K562 (cell line): ENCODE measurements around the gene ABCC1. TPM values are rescaled to one million over a fixed set of nuclear protein-coding genes. Genes with fewer than 3 reads are reported as not detected.

Experiments
- ATAC-seq: fragments of 200-7000 bp; cut with Tn5 transposase; 3 replicates; pipeline ENCODE4 v1.9.1; 2020; ENCODE audit warnings: moderate library complexity
- BruUV-seq: library from RNA; stranded (reverse); fragments of 400-500 nt; replicated peaks from 2 replicates; lab custom pipeline; 2021; lab: Mats Ljungman, UMichigan
- CTCF ChIA-PET: fragments of 300-600 bp; formaldehyde crosslinking; extraction: SDS; loops from one replicate; lab custom pipeline; 2021; ENCODE audit warnings: low intra/inter-chr PET ratio; lab: Yijun Ruan, JAX
- POLR2A ChIA-PET: fragments of 300-600, 350-650 bp; sonication (Branson Sonifier 250); formaldehyde crosslinking; extraction: SDS; loops from one replicate; lab custom pipeline; 2021; ENCODE audit warnings: antibody characterized with exemption, inconsistent platforms; lab: Yijun Ruan, JAX
- DNase-seq, 4 experiments: peaks; one replicate each; pipeline versions ENCODE4 v3.0.0 to v3.0.0-alpha.2; 2011 to 2018; ENCODE audit warnings: low spot score in 3 of 4, mixed read lengths in 3 of 4; ENCODE audit errors: extremely low read depth in 1 of 4
- FAIRE-seq: peaks from 2 replicates; lab custom pipeline; 2011; peaks lifted over from hg19 to GRCh38; lab: Jason Lieb, UNC
- H2AFZ ChIP-seq: 2 replicates; pipeline ENCODE4 v1.6.0; 2011; ENCODE audit warnings: low read depth, low read length, control low read depth, inconsistent platforms
- H3K27ac ChIP-seq: fragments of 200-600 bp; 3 replicates; pipeline ENCODE4 v1.8.0; 2011; ENCODE audit warnings: low read depth, mild to moderate bottlenecking, control low read depth, inconsistent platforms, low read length, moderate library complexity, mixed read lengths; ENCODE audit errors: extremely low read depth
- H3K27me3 ChIP-seq, 2 experiments: fragments of 300-600 bp in 1 of 2; 2 replicates in 1 of 2; 3 replicates in 1 of 2; pipeline versions ENCODE4 v1.6.0 to v1.8.0; 2011; ENCODE audit warnings: inconsistent platforms in 2 of 2, low read length in 2 of 2, mild to moderate bottlenecking in 1 of 2, mixed read lengths in 1 of 2, moderate library complexity in 1 of 2; ENCODE audit not compliant: control insufficient read depth in 2 of 2, insufficient read depth in 2 of 2
- H3K36me3 ChIP-seq: fragments of 300-600 bp; 3 replicates; pipeline ENCODE4 v1.8.0; 2011; ENCODE audit warnings: mild to moderate bottlenecking, low read length, inconsistent platforms; ENCODE audit not compliant: control insufficient read depth, insufficient read depth
- H3K4me1 ChIP-seq, 2 experiments: fragments of 200-600 bp in 1 of 2; replicated peaks in 1 of 2; 2 replicates in 1 of 2; 3 replicates in 1 of 2; pipeline versions ENCODE4 v1.5.1 to v1.8.0; 2011; ENCODE audit warnings: inconsistent platforms in 2 of 2, low read length in 2 of 2, mild to moderate bottlenecking in 1 of 2, mixed read lengths in 1 of 2, moderate library complexity in 1 of 2; ENCODE audit not compliant: control insufficient read depth in 2 of 2, insufficient read depth in 2 of 2
- H3K4me2 ChIP-seq: 2 replicates; pipeline ENCODE4 v1.6.1; 2011; ENCODE audit warnings: low read length, control low read depth, inconsistent platforms, mixed read lengths; ENCODE audit not compliant: insufficient read depth
- H3K4me3 ChIP-seq: fragments of 200-600 bp; sonication (generic), shearing (Covaris generic); 2 replicates; pipeline ENCODE4 v1.5.1; 2016; ENCODE audit warnings: control low read depth, inconsistent platforms
- H3K79me2 ChIP-seq: fragments of 200-600 bp; 3 replicates; pipeline ENCODE4 v1.8.0; 2011; ENCODE audit warnings: low read length, inconsistent platforms; ENCODE audit not compliant: control insufficient read depth, insufficient read depth
- H3K9ac ChIP-seq, 2 experiments: 2 replicates each; pipeline versions ENCODE4 v1.6.0 to v1.6.1; 2011; ENCODE audit warnings: low read depth in 2 of 2, low read length in 2 of 2, control low read depth in 1 of 2, inconsistent platforms in 1 of 2, mild to moderate bottlenecking in 1 of 2, mixed read lengths in 1 of 2; ENCODE audit not compliant: insufficient read depth in 1 of 2
- H3K9me1 ChIP-seq: one replicate; pipeline ENCODE4 v1.6.0; 2011; ENCODE audit warnings: inconsistent platforms, mild to moderate bottlenecking, low read length, moderate library complexity; ENCODE audit not compliant: control insufficient read depth, insufficient read depth
- H3K9me3 ChIP-seq: replicated peaks from 2 replicates; pipeline ENCODE4 v1.5.1; 2011; ENCODE audit warnings: low read depth, low read length, inconsistent platforms; ENCODE audit not compliant: control insufficient read depth, insufficient read depth
- H4K20me1 ChIP-seq: replicated peaks from 2 replicates; pipeline ENCODE4 v1.6.1; 2011; ENCODE audit warnings: low read length, inconsistent platforms, mixed read lengths; ENCODE audit not compliant: control insufficient read depth, insufficient read depth
- BRF2 ChIP-seq: IDR thresholded peaks from 3 replicates; pipeline ENCODE4 v1.6.1; 2011; ENCODE audit warnings: borderline replicate concordance, mild to moderate bottlenecking; ENCODE audit not compliant: insufficient read length, insufficient read depth
- EZH2 ChIP-seq: IDR thresholded peaks from 2 replicates; pipeline ENCODE4 v1.6.1; 2012; ENCODE audit warnings: low read depth, mild to moderate bottlenecking, inconsistent platforms, low read length, borderline replicate concordance
- KLF6 ChIP-seq: fragments of 250-450 bp; sonication (Bioruptor Pico); IDR thresholded peaks from 2 replicates; pipeline ENCODE4 v1.4.0; 2020; ENCODE audit warnings: mild to moderate bottlenecking, moderate library complexity, borderline replicate concordance
- NUFIP1 ChIP-seq: fragments of 450-650 bp; IDR thresholded peaks from 2 replicates; pipeline ENCODE4 v1.6.1; 2018; ENCODE audit not compliant: partially characterized antibody
- SETDB1 ChIP-seq: IDR thresholded peaks from one replicate; pipeline ENCODE4 v1.6.1; 2012; ENCODE audit warnings: low read length, control low read depth, inconsistent platforms
- SRSF9 ChIP-seq: fragments of 200-400 bp; formaldehyde crosslinking; IDR thresholded peaks from 2 replicates; pipeline ENCODE4 v1.6.1; 2017; ENCODE audit warnings: low read depth, low read length, borderline replicate concordance
- TEAD4 ChIP-seq, 2 experiments: sonication (generic) in 1 of 2; formaldehyde crosslinking in 1 of 2; IDR thresholded peaks; 2 replicates each; pipeline versions ENCODE4 v1.6.1 to v1.8.0; 2012 to 2022; ENCODE audit warnings: borderline replicate concordance in 1 of 2, inconsistent platforms in 1 of 2, low read length in 1 of 2, mild to moderate bottlenecking in 1 of 2, missing genetic modification reagents in 1 of 2
- ZNF717 ChIP-seq: fragments of 250-450 bp; sonication (Bioruptor Pico); IDR thresholded peaks from 2 replicates; pipeline ENCODE4 v1.5.0; 2021
- ZSCAN32 ChIP-seq: fragments of 450-650 bp; formaldehyde crosslinking; IDR thresholded peaks from 2 replicates; pipeline ENCODE4 v1.4.0; 2020; ENCODE audit warnings: mild to moderate bottlenecking, moderate library complexity
- WGBS: fragments of 100-300 bp; shearing (Covaris generic); methylation state at CpG from one replicate; pipeline ENCODE4 v1.1.6; 2016; ENCODE audit warnings: low coverage, mixed read lengths; ENCODE audit not compliant: insufficient coverage; ENCODE audit errors: missing lambda C conversion rate; 5-methylcytosine and 5-hydroxymethylcytosine counted together
- in situ Hi-C: fragments of 300-500 bp; cut with MboI; formaldehyde crosslinking; loops from 4 replicates; pipeline ENCODE4 v1.15.0; 2018; ENCODE audit warnings: inconsistent platforms, mixed read lengths
- intact Hi-C: fragments of 100-400 bp; cut with micrococcal nuclease; formaldehyde crosslinking; loops from 2 replicates; pipeline ENCODE4 v1.14.2; 2022
- polyA plus RNA-seq, 8 experiments: library from polyadenylated mRNA; depleted of rRNA in 4 of 8; stranded (reverse) in 5 of 8; unstranded in 3 of 8; fragments of >200 nt; fragmentation: Nextera tagmentation in 2 of 8; fragmentation: Illumina TruSeq in 1 of 8; extraction: Ambion mirVana in 2 of 8; extraction: Trizol in 1 of 8; gene quantifications; 2 replicates each; pipeline versions ENCODE4 v1.2.1 to v1.2.3, GENCODE V29; 2011 to 2014; ENCODE audit warnings: inconsistent platforms in 1 of 8, missing spikeins in 1 of 8
- total RNA-seq, 7 experiments: library from RNA; depleted of rRNA in 6 of 7; stranded (reverse); fragments of >200 nt in 6 of 7; fragmentation: Illumina TruSeq in 2 of 7; extraction: Trizol in 2 of 7; gene quantifications; 2 replicates each; pipeline versions ENCODE4 v1.2.1 to v1.2.3, GENCODE V29; 2011 to 2021; ENCODE audit warnings: low replicate concordance in 1 of 7
- TF ChIP-seq, protein P1 (sequence below): fragments of 450-650 bp; formaldehyde crosslinking; IDR thresholded peaks from 2 replicates; pipeline ENCODE4 v1.4.0; 2022; ENCODE audit warnings: missing genetic modification characterization
- TF ChIP-seq, protein P2 (sequence below): IDR thresholded peaks from 2 replicates; pipeline ENCODE4 v1.6.1; 2016; ENCODE audit warnings: missing genetic modification characterization, missing compliant biosample characterization
- TF ChIP-seq, protein P3 (sequence below): fragments of 450-650 bp; IDR thresholded peaks from 2 replicates; pipeline ENCODE4 v1.7.0; 2016; ENCODE audit warnings: borderline replicate concordance
- TF ChIP-seq, protein P4 (sequence below): fragments of 250-450 bp; sonication (Bioruptor Pico); IDR thresholded peaks from 2 replicates; pipeline ENCODE4 v1.5.0; 2020; ENCODE audit warnings: mild to moderate bottlenecking, borderline replicate concordance
- TF ChIP-seq, protein P5 (sequence below): sonication (generic); formaldehyde crosslinking; IDR thresholded peaks from 2 replicates; pipeline ENCODE4 v1.9.0; 2022; ENCODE audit warnings: mild to moderate bottlenecking, missing genetic modification reagents

The ABCC1 gene
- total and polyA plus RNA-seq, 9 of the 15 experiments (the other 6 are each of a cell fraction or from before 2014, with no cell fraction given), result 3.9 to 41.6 (median 10.0) TPM

DNA sequence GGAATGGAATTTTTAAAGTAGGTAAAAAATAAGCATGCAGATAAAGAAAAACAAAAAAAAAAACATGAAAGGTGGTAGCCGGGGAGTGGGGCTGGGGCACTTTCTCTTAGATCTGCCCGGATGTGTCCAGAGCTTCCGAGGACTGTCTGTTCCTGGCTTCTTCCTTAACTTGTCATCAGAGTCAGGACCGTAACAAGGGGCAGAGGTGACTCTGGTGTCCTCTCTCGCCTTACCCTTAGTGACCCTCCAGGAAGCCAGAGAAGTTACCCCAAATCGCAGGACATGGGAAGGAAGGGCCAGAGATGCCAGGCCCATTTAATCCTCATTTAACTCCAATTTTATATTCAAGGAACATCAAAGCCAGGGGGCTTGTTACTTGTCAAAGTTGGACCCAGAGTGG is 158.4 kb downstream of the ABCC1 start:
- Histone ChIP-seq H3K9me1 (no peaks in the 10 kb centered on the region), H3K4me3 (no peak overlapping the region), H4K20me1 (no peaks in the 10 kb centered on the region), H2AFZ (no peak overlapping the region), H3K9me3 (no peaks in the 10 kb centered on the region), H3K27ac (no peak overlapping the region), H3K27me3 (no peaks in the 10 kb centered on the region), H3K36me3 (peaks cover 70% of the 10 kb centered on the region), H3K4me2 (no peak overlapping the region), H3K79me2 (no peaks in the 10 kb centered on the region), H3K4me1 (no peaks in the 10 kb centered on the region), H3K9ac (no peak overlapping the region)
- no peak for DNase-seq
- POLR2A ChIA-PET, result no interaction called here
- ATAC-seq, result no peak
- WGBS, result 97% methylated on average over 6 of the region's 6 CpGs
- no TSS peak for BruUV-seq
- in situ Hi-C loops, result no loop called here
- intact Hi-C loops, result no loop called here
- no peak for FAIRE-seq
- CTCF ChIA-PET, result no interaction called here
- TF ChIP-seq, protein P1, sequence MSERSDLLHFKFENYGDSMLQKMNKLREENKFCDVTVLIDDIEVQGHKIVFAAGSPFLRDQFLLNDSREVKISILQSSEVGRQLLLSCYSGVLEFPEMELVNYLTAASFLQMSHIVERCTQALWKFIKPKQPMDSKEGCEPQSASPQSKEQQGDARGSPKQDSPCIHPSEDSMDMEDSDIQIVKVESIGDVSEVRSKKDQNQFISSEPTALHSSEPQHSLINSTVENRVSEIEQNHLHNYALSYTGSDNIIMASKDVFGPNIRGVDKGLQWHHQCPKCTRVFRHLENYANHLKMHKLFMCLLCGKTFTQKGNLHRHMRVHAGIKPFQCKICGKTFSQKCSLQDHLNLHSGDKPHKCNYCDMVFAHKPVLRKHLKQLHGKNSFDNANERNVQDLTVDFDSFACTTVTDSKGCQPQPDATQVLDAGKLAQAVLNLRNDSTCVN, result no peak
- TF ChIP-seq, protein P2, sequence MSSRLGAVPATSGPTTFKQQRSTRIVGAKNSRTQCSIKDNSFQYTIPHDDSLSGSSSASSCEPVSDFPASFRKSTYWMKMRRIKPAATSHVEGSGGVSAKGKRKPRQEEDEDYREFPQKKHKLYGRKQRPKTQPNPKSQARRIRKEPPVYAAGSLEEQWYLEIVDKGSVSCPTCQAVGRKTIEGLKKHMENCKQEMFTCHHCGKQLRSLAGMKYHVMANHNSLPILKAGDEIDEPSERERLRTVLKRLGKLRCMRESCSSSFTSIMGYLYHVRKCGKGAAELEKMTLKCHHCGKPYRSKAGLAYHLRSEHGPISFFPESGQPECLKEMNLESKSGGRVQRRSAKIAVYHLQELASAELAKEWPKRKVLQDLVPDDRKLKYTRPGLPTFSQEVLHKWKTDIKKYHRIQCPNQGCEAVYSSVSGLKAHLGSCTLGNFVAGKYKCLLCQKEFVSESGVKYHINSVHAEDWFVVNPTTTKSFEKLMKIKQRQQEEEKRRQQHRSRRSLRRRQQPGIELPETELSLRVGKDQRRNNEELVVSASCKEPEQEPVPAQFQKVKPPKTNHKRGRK (tag), result no peak
- no peak for TF ChIP-seq SETDB1
- no peak for TF ChIP-seq TEAD4 (IDR thresholded peaks at IDR 0.05; ENCODE audit: low read length)
- no peak for TF ChIP-seq TEAD4 (CRISPR knock-in tag; IDR thresholded peaks at IDR 0.05; ENCODE audit: borderline replicate concordance)
- TF ChIP-seq ZNF717 (CRISPR knock-in tag), result no peak
- TF ChIP-seq ZSCAN32 (CRISPR knock-in tag), result no peak
- no peak for TF ChIP-seq EZH2
- TF ChIP-seq KLF6 (CRISPR knock-in tag), result no peak
- TF ChIP-seq, protein P3, sequence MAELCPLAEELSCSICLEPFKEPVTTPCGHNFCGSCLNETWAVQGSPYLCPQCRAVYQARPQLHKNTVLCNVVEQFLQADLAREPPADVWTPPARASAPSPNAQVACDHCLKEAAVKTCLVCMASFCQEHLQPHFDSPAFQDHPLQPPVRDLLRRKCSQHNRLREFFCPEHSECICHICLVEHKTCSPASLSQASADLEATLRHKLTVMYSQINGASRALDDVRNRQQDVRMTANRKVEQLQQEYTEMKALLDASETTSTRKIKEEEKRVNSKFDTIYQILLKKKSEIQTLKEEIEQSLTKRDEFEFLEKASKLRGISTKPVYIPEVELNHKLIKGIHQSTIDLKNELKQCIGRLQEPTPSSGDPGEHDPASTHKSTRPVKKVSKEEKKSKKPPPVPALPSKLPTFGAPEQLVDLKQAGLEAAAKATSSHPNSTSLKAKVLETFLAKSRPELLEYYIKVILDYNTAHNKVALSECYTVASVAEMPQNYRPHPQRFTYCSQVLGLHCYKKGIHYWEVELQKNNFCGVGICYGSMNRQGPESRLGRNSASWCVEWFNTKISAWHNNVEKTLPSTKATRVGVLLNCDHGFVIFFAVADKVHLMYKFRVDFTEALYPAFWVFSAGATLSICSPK, result no peak
- TF ChIP-seq, protein P4, sequence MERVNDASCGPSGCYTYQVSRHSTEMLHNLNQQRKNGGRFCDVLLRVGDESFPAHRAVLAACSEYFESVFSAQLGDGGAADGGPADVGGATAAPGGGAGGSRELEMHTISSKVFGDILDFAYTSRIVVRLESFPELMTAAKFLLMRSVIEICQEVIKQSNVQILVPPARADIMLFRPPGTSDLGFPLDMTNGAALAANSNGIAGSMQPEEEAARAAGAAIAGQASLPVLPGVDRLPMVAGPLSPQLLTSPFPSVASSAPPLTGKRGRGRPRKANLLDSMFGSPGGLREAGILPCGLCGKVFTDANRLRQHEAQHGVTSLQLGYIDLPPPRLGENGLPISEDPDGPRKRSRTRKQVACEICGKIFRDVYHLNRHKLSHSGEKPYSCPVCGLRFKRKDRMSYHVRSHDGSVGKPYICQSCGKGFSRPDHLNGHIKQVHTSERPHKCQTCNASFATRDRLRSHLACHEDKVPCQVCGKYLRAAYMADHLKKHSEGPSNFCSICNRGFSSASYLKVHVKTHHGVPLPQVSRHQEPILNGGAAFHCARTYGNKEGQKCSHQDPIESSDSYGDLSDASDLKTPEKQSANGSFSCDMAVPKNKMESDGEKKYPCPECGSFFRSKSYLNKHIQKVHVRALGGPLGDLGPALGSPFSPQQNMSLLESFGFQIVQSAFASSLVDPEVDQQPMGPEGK (CRISPR knock-in tag), result no peak
- no peak for TF ChIP-seq NUFIP1
- TF ChIP-seq SRSF9, result no peak
- TF ChIP-seq BRF2, result no peak
- TF ChIP-seq, protein P5, sequence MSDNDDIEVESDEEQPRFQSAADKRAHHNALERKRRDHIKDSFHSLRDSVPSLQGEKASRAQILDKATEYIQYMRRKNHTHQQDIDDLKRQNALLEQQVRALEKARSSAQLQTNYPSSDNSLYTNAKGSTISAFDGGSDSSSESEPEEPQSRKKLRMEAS, result no peak
